GM21576 (cell line): ENCODE measurements around the gene TSPAN1.
"Not testable (repeated sequence)": the region's sequence is repeated elsewhere in the genome, so short reads cannot be mapped to it uniquely, and the experiment has no call there.

ENCODE experiments used
- ATAC-seq: cut with Tn5 transposase; IDR thresholded peaks from one replicate; pipeline ENCODE4 v1.9.1; 2021; ENCODE audit warnings: mild to moderate bottlenecking, moderate library complexity; ENCODE audit not compliant: unreplicated experiment

Gene TSPAN1

GRCh38 chr1:46215504-46215903 lies 40.6 kb downstream of the TSPAN1 start:
- no peak for ATAC-seq

DNA sequence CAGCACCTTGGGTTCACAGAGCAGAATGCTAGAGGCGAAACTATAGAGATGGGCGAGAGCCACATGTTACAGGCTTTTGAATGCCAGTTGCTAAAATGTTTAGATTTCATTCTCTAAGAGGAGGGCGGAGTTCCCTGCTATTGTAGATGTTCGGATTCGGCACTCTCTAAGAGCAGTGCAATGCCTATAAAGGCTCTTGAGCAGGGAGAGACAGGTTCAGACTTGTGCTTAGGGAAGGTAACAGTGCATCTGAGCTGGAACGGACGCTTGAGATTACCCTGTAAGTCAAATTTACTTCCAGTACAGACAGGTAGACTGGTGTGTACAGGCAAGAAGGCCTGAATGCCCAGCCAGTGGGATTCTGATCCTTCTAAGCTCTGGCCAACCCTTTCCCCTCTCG lies 43.6 kb downstream of the TSPAN1 start:
- no peak for ATAC-seq

DNA sequence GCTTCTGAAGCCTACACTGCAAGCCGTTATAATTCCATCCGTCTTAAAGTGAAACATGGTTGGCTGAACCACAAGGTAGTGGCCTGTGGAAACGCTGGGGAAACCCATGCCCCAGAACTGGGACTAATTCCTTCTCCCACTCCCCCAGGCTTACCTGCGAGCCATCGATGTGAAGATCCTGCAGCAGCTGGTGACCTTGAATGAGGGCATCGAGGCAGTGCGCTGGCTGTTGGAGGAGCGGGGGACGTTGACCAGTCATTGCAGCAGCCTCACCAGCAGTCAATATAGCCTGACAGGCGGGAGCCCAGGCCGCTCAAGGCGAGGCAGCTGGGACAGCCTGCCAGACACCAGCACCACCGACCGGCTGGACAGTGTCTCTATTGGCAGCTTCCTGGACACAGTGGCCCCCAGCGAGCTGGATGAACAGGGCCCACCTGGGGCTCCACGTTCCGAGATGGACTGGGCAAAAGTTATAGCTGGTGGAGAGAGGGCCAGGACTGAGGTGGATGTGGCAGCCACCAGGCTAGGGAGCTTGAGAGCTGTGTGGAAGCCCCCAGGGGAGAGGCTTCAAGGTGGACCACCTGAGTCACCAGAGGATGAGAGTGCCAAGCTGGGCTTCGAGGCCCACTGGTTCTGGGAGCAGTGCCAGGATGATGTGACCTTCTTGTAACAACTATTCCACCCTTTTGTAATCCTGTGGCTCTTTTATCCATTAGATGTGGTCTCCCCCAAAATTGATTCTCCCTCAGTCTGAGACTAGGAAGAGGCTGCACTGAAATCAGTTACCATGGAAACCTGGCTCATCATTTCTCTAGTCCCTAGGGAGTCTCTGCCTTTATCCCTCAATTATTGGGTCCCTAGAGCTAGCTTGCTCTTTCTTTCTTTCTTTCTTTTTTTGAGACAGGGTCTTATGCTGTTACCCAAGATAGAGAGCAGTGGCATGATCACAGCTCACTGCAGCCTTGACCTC lies 44.9 kb downstream of the TSPAN1 start:
- ATAC-seq, result no peak

DNA sequence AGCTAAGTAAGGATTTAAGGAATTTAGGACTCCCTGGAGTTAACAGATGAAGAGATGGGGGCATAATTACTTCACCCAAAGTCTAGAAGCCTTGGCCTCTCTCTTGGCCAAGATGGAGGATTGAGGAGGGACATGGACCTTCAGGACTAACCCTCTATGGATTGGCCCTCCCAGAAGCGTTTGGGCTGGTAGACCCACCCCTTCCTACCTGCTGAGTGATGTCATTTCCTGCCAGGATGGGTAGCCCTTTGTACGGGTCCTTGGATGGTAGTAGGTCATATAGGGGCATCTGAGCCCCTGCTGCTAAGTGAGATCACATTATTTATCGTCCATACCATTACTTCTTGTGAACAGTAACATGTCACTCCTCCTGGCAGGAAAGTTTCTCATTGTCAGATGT lies 45.9 kb downstream of the TSPAN1 start:
- no peak for ATAC-seq

- no peak for ATAC-seq
These were observed 46.9 kb downstream of the TSPAN1 start for GRCh38 chr1:46221749-46222148.

DNA sequence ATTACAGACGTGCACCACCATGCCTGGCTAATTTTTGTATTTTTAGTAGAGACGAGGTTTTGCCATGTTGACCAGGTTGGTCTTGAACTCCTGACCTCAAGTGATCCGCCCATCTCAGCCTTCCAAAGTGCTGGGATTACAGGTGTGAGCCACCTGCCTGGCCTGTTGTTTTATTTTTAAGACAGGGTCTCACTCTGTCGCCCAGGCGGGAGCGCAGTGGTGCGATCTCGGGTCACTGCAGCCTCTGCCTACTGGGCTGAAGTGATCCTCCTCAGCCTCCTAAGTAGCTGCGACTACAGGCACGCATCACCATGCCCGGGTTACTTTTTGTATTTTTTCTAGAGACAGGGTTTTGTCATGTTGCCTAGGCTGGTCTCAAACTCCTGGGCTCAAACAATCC lies 48.2 kb downstream of the TSPAN1 start:
- ATAC-seq, result not testable (repeated sequence)

DNA sequence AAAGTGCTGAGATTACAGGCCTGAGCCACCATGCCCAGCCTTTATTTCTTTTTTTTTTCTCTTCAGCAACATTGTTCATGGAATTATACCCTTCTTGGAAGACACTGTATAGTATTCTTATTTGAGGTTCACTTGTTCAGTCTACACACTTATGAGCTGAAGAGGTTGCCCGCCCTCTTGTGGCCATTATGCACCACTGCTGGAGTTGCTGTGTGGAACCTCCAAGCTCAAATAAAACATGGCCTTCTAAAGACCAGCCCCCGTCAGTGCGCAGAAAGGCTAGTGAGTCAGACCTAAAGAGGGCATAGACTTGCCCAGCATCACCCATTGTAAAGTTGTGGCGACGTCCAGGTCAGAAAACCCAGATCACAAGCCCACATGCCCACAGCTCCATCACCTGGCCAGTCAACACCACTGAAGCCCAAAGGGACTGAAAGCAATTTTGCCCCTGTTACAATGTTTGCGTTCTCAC lies 48.6 kb downstream of the TSPAN1 start:
- peak; percentile 69 for ATAC-seq

DNA sequence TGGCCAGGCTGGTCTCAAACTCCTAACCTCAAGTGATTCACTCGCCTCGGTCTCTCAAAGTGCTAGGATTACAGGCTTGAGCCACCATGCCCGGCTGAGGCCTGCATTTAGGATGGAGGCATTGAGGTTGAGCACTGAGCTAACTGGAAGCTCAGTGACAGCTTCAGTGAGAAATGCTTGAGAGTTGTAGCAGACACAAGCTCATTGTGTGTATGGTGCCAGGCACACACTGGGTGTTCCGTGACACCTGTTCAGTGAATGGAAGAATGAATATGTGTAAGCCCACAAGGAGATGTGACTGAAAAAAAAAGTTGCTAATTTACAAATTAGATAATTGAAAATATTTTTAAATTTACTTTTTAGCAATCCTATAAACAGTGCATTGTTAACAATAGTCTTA lies 50.1 kb downstream of the TSPAN1 start:
- no peak for ATAC-seq

DNA sequence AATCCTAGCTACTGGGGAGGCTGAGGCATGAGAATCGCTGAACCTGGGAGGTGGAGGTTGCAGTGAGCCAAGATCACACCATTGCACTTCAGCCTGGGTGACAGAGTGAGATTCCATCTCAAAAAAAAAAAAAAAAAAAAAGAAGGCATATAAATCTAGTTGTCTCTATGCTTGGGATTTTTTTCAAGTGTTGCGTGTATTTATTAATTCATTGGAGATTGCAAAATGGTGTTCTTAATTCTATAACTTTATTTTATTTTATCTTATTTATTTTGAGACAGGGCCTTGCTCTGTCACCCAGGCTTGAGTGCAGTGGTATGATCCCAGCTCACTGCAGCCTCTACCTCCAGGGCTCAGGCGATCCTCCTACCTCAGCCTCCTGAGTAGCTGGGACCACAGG lies 56.3 kb downstream of the TSPAN1 start:
- ATAC-seq, result not testable (repeated sequence)
